B cell (primary cell): ENCODE data around the gene ABCA6.

Experiments used
- CTCF ChIP-seq: fragments of 200-600 bp; IDR thresholded peaks from one replicate; pipeline ENCODE4 v1.8.0; 2022; ENCODE audit warnings: antibody characterized with exemption, mild to moderate bottlenecking
- EZH2 ChIP-seq: IDR thresholded peaks from 2 replicates; pipeline ENCODE4 v1.6.1; 2012; ENCODE audit warnings: borderline replicate concordance, low read depth, mild to moderate bottlenecking, moderate library complexity, low read length; ENCODE audit not compliant: insufficient read depth, poor library complexity, severe bottlenecking

- TF ChIP-seq CTCF (no peak), EZH2 (no peak)
Observed at GRCh38 chr17:69093279-69093789, 48.4 kb downstream of the ABCA6 start.
